Measurements from ENCODE around the gene FKBP4. TPM values are rescaled to one million over a fixed set of nuclear protein-coding genes. Genes with fewer than 3 reads are reported as not detected.
A peak's percentile ranks its signal among the peaks of the same experiment; 100 is the strongest.

FKBP4 gene
- total RNA-seq, 2 donors from 2014 or later: 139 to 253 TPM

DNA sequence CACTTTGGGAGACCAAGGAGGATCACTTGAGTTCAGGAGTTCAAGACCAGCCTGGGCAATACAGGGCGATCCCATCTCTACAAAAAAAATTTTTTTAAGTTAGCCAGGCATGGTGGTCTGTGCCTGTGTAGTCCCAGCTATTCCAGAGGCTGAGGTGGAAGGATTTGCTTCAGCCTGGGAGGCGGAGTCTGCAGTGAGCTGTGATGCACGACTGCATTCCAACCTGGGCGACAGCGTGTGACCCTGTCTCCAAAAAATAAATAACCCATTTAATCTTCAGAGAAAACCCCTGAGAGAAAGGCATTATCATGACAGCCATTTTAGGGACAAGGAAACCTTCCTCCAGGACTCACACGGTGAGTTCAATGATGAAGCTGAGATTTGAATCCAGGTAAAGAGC is 3.7 kb upstream of the FKBP4 start:
- Histone ChIP-seq H3K4me1 (ENCODE audit: control insufficient read depth, insufficient read depth, low read length) (peaks cover 9% of the 10 kb centered on the region), H3K4me3 (ENCODE audit: low read length) (no peak overlapping the region), H3K9ac (ENCODE audit: extremely low read depth, low read length, poor library complexity, severe bottlenecking) (no peak overlapping the region), H3K36me3 (ENCODE audit: control insufficient read depth, insufficient read depth, low read length) (no peaks in the 10 kb centered on the region), H3K9me3 (ENCODE audit: control insufficient read depth, low read length) (no peaks in the 10 kb centered on the region), H3K27me3 (ENCODE audit: control insufficient read depth, insufficient read depth, low read length, poor library complexity, severe bottlenecking) (peaks cover 28% of the 10 kb centered on the region), H3K27ac (ENCODE audit: low read depth, low read length) (no peak overlapping the region)
- H3K4me3 Mint-ChIP-seq: no peak overlapping the region
- H3K4me1 Mint-ChIP-seq: peaks cover 16% of the 10 kb centered on the region
- H3K27ac Mint-ChIP-seq: no peak overlapping the region
- TF ChIP-seq, protein P1, sequence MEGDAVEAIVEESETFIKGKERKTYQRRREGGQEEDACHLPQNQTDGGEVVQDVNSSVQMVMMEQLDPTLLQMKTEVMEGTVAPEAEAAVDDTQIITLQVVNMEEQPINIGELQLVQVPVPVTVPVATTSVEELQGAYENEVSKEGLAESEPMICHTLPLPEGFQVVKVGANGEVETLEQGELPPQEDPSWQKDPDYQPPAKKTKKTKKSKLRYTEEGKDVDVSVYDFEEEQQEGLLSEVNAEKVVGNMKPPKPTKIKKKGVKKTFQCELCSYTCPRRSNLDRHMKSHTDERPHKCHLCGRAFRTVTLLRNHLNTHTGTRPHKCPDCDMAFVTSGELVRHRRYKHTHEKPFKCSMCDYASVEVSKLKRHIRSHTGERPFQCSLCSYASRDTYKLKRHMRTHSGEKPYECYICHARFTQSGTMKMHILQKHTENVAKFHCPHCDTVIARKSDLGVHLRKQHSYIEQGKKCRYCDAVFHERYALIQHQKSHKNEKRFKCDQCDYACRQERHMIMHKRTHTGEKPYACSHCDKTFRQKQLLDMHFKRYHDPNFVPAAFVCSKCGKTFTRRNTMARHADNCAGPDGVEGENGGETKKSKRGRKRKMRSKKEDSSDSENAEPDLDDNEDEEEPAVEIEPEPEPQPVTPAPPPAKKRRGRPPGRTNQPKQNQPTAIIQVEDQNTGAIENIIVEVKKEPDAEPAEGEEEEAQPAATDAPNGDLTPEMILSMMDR (conservative IDR thresholded peaks at IDR 0.05): no peak
- no peak for DNase-seq
- no peaks in the 10 kb centered on the region for H3K36me3 Mint-ChIP-seq (ENCODE audit: low read depth)
- H3K9me3 Mint-ChIP-seq: no peaks in the 10 kb centered on the region
- H3K27me3 Mint-ChIP-seq (ENCODE audit: insufficient read depth): peaks cover 31% of the 10 kb centered on the region
- 92 to 94% methylated on average over 2 to 6 of the region's 6 CpGs for whole genome bisulfite sequencing, 2 experiments (ENCODE audit: insufficient coverage in 1 of 2, insufficient read length in 1 of 2)

DNA sequence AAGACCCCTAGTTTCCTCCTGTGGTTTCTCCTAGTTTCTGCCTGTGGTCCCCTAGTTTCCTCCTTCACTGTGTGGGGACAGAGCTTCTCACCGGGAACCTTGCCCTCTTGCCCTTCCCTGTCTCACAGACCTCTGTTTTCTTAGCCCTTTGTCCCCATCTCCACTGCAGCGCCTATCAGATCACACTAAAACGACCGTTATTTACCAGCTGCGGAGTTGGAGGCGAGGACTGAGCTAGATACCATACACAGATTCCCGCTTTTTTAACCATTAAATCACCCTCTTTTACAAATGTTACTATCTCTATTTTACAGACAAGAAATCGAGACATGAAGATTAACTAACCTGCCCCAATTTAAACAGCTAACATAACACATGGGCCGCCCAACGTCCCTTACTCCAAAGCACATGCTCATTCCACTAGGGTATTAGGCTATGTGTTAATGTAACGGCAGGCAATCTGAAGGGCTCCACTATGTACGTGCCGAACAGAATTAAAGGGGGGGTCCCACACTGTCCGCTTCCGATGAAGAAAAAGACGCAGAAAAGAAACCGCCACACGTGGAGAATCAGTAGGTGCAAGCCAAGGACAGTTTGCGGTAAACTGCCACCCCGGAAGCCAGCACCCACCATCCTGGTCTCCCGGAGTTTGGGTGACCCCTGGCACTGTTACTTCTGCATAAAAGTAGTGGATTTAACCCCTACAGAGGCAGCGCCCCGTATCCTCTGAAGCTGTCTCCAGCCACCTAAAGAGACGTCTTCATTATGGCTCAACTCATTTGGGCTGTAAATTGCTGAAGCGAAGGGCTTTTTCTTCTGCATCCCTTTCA is 1.9 kb upstream of the FKBP4 start:
- Histone ChIP-seq H3K9ac (ENCODE audit: extremely low read depth, low read length, poor library complexity, severe bottlenecking) (no peak overlapping the region), H3K27ac (ENCODE audit: low read depth, low read length) (no peak overlapping the region), H3K9me3 (ENCODE audit: control insufficient read depth, low read length) (no peaks in the 10 kb centered on the region), H3K4me1 (ENCODE audit: control insufficient read depth, insufficient read depth, low read length) (peaks cover 9% of the 10 kb centered on the region), H3K4me3 (ENCODE audit: low read length) (no peak overlapping the region), H3K36me3 (ENCODE audit: control insufficient read depth, insufficient read depth, low read length) (peaks cover 13% of the 10 kb centered on the region), H3K27me3 (ENCODE audit: control insufficient read depth, insufficient read depth, low read length, poor library complexity, severe bottlenecking) (peaks cover 21% of the 10 kb centered on the region)
- Mint-ChIP-seq H3K4me3 (peak overlapping the region; percentile 65), H3K4me1 (peaks cover 23% of the 10 kb centered on the region), H3K9me3 (no peaks in the 10 kb centered on the region), H3K27ac (no peak overlapping the region), H3K27me3 (ENCODE audit: insufficient read depth) (peaks cover 22% of the 10 kb centered on the region), H3K36me3 (ENCODE audit: low read depth) (peaks cover 11% of the 10 kb centered on the region)
- no peak for DNase-seq
- TF ChIP-seq, protein P1 (conservative IDR thresholded peaks at IDR 0.05): no peak
- WGBS, 2 experiments (ENCODE audit: insufficient coverage in 1 of 2, insufficient read length in 1 of 2): 78 to 80% methylated on average over 20 to 25 of the region's 25 CpGs

DNA sequence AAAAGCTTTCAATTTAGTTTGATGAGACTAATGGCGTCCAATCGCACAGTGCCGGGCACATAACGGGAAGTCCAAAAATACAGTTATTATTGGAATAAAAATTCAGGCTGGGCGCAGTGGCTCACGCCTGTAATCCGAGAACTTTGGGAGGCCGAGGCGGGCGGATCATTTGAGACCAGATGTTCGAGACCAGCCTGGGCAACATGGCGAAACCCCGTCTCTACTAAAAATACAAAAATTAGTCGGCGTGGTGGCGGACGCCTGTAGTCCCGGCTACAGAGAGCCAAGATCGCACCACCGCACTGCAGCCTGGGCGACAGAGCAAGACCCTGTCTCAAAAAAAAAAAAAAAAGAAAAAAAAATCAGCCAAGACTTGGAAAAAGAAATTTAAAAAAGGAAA is 1.2 kb upstream of the FKBP4 start:
- Histone ChIP-seq H3K4me1 (ENCODE audit: control insufficient read depth, insufficient read depth, low read length) (peaks cover 9% of the 10 kb centered on the region), H3K27ac (ENCODE audit: low read depth, low read length) (no peak overlapping the region), H3K36me3 (ENCODE audit: control insufficient read depth, insufficient read depth, low read length) (peaks cover 20% of the 10 kb centered on the region), H3K9me3 (ENCODE audit: control insufficient read depth, low read length) (no peaks in the 10 kb centered on the region), H3K27me3 (ENCODE audit: control insufficient read depth, insufficient read depth, low read length, poor library complexity, severe bottlenecking) (peaks cover 14% of the 10 kb centered on the region), H3K9ac (ENCODE audit: extremely low read depth, low read length, poor library complexity, severe bottlenecking) (peak overlapping the region; percentile 59), H3K4me3 (ENCODE audit: low read length) (peak overlapping the region; percentile 82)
- no peak for DNase-seq
- peak overlapping the region; percentile 65 for H3K4me3 Mint-ChIP-seq
- TF ChIP-seq, protein P1 (conservative IDR thresholded peaks at IDR 0.05): no peak
- no peak overlapping the region for H3K27ac Mint-ChIP-seq
- WGBS, 2 experiments (ENCODE audit: insufficient coverage in 1 of 2, insufficient read length in 1 of 2): 95 to 96% methylated on average over 16 to 21 of the region's 21 CpGs
- peaks cover 17% of the 10 kb centered on the region for H3K36me3 Mint-ChIP-seq (ENCODE audit: low read depth)
- H3K4me1 Mint-ChIP-seq: peaks cover 23% of the 10 kb centered on the region
- peaks cover 17% of the 10 kb centered on the region for H3K27me3 Mint-ChIP-seq (ENCODE audit: insufficient read depth)
- H3K9me3 Mint-ChIP-seq: no peaks in the 10 kb centered on the region

Measured in endodermal cell (in vitro differentiated cells).